GM20000 (cell line): ENCODE measurements around the gene HDAC11.

Source experiments
- DNase-seq: peaks from one replicate; pipeline ENCODE4 v3.0.0; 2012; ENCODE audit warnings: low spot score
- TF ChIP-seq, protein P1 (sequence below): IDR thresholded peaks from 2 replicates; pipeline ENCODE4 v1.5.1; 2012; ENCODE audit warnings: mild to moderate bottlenecking, control low read depth; ENCODE audit errors: extremely low read depth, missing control alignments

The HDAC11 gene

GRCh38 chr3:13501958-13502790 is 22.1 kb downstream of the HDAC11 start:
- DNase-seq: no peak
- TF ChIP-seq, protein P1, sequence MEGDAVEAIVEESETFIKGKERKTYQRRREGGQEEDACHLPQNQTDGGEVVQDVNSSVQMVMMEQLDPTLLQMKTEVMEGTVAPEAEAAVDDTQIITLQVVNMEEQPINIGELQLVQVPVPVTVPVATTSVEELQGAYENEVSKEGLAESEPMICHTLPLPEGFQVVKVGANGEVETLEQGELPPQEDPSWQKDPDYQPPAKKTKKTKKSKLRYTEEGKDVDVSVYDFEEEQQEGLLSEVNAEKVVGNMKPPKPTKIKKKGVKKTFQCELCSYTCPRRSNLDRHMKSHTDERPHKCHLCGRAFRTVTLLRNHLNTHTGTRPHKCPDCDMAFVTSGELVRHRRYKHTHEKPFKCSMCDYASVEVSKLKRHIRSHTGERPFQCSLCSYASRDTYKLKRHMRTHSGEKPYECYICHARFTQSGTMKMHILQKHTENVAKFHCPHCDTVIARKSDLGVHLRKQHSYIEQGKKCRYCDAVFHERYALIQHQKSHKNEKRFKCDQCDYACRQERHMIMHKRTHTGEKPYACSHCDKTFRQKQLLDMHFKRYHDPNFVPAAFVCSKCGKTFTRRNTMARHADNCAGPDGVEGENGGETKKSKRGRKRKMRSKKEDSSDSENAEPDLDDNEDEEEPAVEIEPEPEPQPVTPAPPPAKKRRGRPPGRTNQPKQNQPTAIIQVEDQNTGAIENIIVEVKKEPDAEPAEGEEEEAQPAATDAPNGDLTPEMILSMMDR: no peak

- no peak for DNase-seq
- TF ChIP-seq, protein P1: no peak
Measured at GRCh38 chr3:13502791-13503060, 22.6 kb downstream of the HDAC11 start.

DNA sequence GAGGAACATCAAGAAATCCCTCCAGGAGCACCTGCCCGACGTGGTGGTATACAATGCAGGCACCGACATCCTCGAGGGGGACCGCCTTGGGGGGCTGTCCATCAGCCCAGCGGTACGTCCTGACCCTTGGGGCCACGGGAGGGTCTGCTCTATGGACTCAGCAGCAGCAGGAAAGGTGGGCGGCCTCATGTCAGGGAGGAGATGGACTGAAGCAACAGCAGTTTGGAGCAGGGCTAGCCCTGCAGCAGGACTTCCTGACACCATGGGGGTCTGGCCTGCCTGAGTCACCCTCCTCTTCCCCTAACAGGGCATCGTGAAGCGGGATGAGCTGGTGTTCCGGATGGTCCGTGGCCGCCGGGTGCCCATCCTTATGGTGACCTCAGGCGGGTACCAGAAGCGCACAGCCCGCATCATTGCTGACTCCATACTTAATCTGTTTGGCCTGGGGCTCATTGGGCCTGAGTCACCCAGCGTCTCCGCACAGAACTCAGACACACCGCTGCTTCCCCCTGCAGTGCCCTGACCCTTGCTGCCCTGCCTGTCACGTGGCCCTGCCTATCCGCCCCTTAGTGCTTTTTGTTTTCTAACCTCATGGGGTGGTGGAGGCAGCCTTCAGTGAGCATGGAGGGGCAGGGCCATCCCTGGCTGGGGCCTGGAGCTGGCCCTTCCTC is 24.2 kb downstream of the HDAC11 start:
- TF ChIP-seq, protein P1: no peak
- DNase-seq: no peak

- TF ChIP-seq, protein P1: no peak
Measured at GRCh38 chr3:13505147-13506130, 25.3 kb downstream of the HDAC11 start.

GRCh38 chr3:13506239-13506638 is 26.1 kb downstream of the HDAC11 start:
- DNase-seq: no peak
- TF ChIP-seq, protein P1: no peak

More at GRCh38 chr3:13505147-13506130, 25.3 kb downstream of the HDAC11 start:
- DNase-seq: no peak

GRCh38 chr3:13506680-13507079 is 26.6 kb downstream of the HDAC11 start:
- no peak for DNase-seq
- TF ChIP-seq, protein P1: no peak

DNA sequence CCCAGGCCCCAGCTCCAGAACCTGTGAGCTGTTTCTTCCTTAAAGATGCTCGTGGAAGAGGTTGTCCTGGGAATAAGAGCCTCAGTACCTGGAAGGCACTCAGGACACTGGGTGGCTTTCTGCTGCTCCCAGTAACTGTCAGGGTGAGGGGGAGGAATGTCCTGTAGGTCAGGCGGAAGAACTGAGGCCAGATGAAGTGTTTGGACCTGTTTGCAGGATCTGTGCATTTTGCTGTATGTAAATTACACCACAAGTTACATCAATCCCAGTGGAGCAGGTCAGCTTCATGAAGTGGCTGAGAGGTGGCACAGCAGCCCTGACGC is 27.1 kb downstream of the HDAC11 start:
- DNase-seq: no peak
- TF ChIP-seq, protein P1: no peak
